Nephron progenitor cell (in vitro differentiated cells): ENCODE measurements around the gene HRNR.

ENCODE experiments used
- DNase-seq: peaks from one replicate; pipeline ENCODE4 v3.0.0; 2021
- H3K27ac Mint-ChIP-seq: 2 replicates; pipeline ENCODE4 v1.8.0; 2021; ENCODE audit warnings: mild to moderate bottlenecking, moderate library complexity, mixed read lengths
- H3K27me3 Mint-ChIP-seq: 2 replicates; pipeline ENCODE4 v1.8.0; 2021; ENCODE audit warnings: mild to moderate bottlenecking, low read depth, mixed read lengths; ENCODE audit not compliant: poor library complexity
- H3K36me3 Mint-ChIP-seq: 2 replicates; pipeline ENCODE4 v1.8.0; 2021; ENCODE audit warnings: low read depth, mixed read lengths
- H3K4me1 Mint-ChIP-seq: 2 replicates; pipeline ENCODE4 v1.8.0; 2021; ENCODE audit warnings: mixed read lengths
- H3K4me3 Mint-ChIP-seq: 2 replicates; pipeline ENCODE4 v1.8.0; 2021; ENCODE audit warnings: mild to moderate bottlenecking, moderate library complexity, mixed read lengths
- H3K9me3 Mint-ChIP-seq: 2 replicates; pipeline ENCODE4 v1.8.0; 2021; ENCODE audit warnings: mild to moderate bottlenecking, moderate library complexity, mixed read lengths
- CTCF ChIP-seq: fragments of 200-600 bp; sonication (generic); IDR thresholded peaks from 2 replicates; pipeline ENCODE4 v1.5.0; 2021; ENCODE audit warnings: antibody characterized with exemption

The HRNR gene

GRCh38 chr1:152167835-152168534, 56.0 kb downstream of the HRNR start:
- Mint-ChIP-seq H3K4me1 (no peaks in the 10 kb centered on the region), H3K9me3 (peaks cover 52% of the 10 kb centered on the region), H3K36me3 (no peaks in the 10 kb centered on the region), H3K27ac (no peak overlapping the region), H3K27me3 (peaks cover 4% of the 10 kb centered on the region), H3K4me3 (no peak overlapping the region)
- no peak for DNase-seq
- TF ChIP-seq CTCF = no peak

- no peaks in the 10 kb centered on the region for H3K4me1 Mint-ChIP-seq
- peaks cover 58% of the 10 kb centered on the region for H3K9me3 Mint-ChIP-seq
- H3K4me3 Mint-ChIP-seq = no peak overlapping the region
- no peak overlapping the region for H3K27ac Mint-ChIP-seq
- TF ChIP-seq CTCF = no peak
- no peaks in the 10 kb centered on the region for H3K36me3 Mint-ChIP-seq
- peaks cover 1% of the 10 kb centered on the region for H3K27me3 Mint-ChIP-seq
- no peak for DNase-seq
Measured at GRCh38 chr1:152166966-152167365, 57.0 kb downstream of the HRNR start.

GRCh38 chr1:152165286-152166077, 58.5 kb downstream of the HRNR start:
- Mint-ChIP-seq H3K27me3 (no peaks in the 10 kb centered on the region), H3K4me3 (no peak overlapping the region), H3K36me3 (no peaks in the 10 kb centered on the region), H3K27ac (no peak overlapping the region), H3K9me3 (peaks cover 47% of the 10 kb centered on the region), H3K4me1 (no peaks in the 10 kb centered on the region)
- TF ChIP-seq CTCF = no peak
- DNase-seq = no peak

- no peak for TF ChIP-seq CTCF
- no peak overlapping the region for H3K4me3 Mint-ChIP-seq
- H3K9me3 Mint-ChIP-seq = peaks cover 47% of the 10 kb centered on the region
- H3K27ac Mint-ChIP-seq = no peak overlapping the region
- H3K27me3 Mint-ChIP-seq = no peaks in the 10 kb centered on the region
- no peak for DNase-seq
- H3K4me1 Mint-ChIP-seq = no peaks in the 10 kb centered on the region
- H3K36me3 Mint-ChIP-seq = no peaks in the 10 kb centered on the region
Measured at GRCh38 chr1:152164517-152165136, 59.4 kb downstream of the HRNR start.

GRCh38 chr1:152162792-152163463, 61.1 kb downstream of the HRNR start:
- no peaks in the 10 kb centered on the region for H3K4me1 Mint-ChIP-seq
- no peaks in the 10 kb centered on the region for H3K27me3 Mint-ChIP-seq
- no peak for TF ChIP-seq CTCF
- no peak overlapping the region for H3K27ac Mint-ChIP-seq
- no peak for DNase-seq
- no peak overlapping the region for H3K4me3 Mint-ChIP-seq
- H3K9me3 Mint-ChIP-seq = peaks cover 46% of the 10 kb centered on the region
- H3K36me3 Mint-ChIP-seq = no peaks in the 10 kb centered on the region
